ENCODE results near the gene FAM81B.
"Not testable (repeated sequence)": the region's sequence is repeated elsewhere in the genome, so short reads cannot be mapped to it uniquely, and the experiment has no call there.

FAM81B gene

GRCh38 chr5:95382801-95383200, 8.4 kb upstream of the FAM81B start:
- no peak for TF ChIP-seq CTCF (IDR thresholded peaks at IDR 0.05; ENCODE audit: control insufficient read depth, extremely low read depth, insufficient read depth)
- no peak for DNase-seq (ENCODE audit: low read depth)
- no peak overlapping the region for H3K4me3 ChIP-seq (ENCODE audit: low read depth, low read length)

GRCh38 chr5:95384485-95385213, 6.5 kb upstream of the FAM81B start:
- DNase-seq (ENCODE audit: low read depth), result no peak
- no peak for TF ChIP-seq CTCF (IDR thresholded peaks at IDR 0.05; ENCODE audit: control insufficient read depth, extremely low read depth, insufficient read depth)

GRCh38 chr5:95385334-95385733, 5.8 kb upstream of the FAM81B start:
- no peak overlapping the region for H3K4me3 ChIP-seq (ENCODE audit: low read depth, low read length)
- no peak for DNase-seq (ENCODE audit: low read depth)
- TF ChIP-seq CTCF (IDR thresholded peaks at IDR 0.05; ENCODE audit: control insufficient read depth, extremely low read depth, insufficient read depth), result no peak

More at GRCh38 chr5:95384485-95385213, 6.5 kb upstream of the FAM81B start:
- no peak overlapping the region for H3K4me3 ChIP-seq (ENCODE audit: low read depth, low read length)

GRCh38 chr5:95391965-95392364, 799 bp downstream of the FAM81B start:
- DNase-seq (ENCODE audit: low read depth); H3K4me3 ChIP-seq (ENCODE audit: low read depth, low read length): not testable (repeated sequence)

- no peak for TF ChIP-seq CTCF (IDR thresholded peaks at IDR 0.05; ENCODE audit: control insufficient read depth, extremely low read depth, insufficient read depth)
- peak; percentile 46 for DNase-seq (ENCODE audit: low read depth)
- no peak overlapping the region for H3K4me3 ChIP-seq (ENCODE audit: low read depth, low read length)
Observed at GRCh38 chr5:95392593-95393182, 1.5 kb downstream of the FAM81B start.

GRCh38 chr5:95393279-95393678, 2.1 kb downstream of the FAM81B start:
- TF ChIP-seq CTCF (IDR thresholded peaks at IDR 0.05; ENCODE audit: control insufficient read depth, extremely low read depth, insufficient read depth), result no peak
- no peak overlapping the region for H3K4me3 ChIP-seq (ENCODE audit: low read depth, low read length)
- DNase-seq (ENCODE audit: low read depth), result no peak

DNA sequence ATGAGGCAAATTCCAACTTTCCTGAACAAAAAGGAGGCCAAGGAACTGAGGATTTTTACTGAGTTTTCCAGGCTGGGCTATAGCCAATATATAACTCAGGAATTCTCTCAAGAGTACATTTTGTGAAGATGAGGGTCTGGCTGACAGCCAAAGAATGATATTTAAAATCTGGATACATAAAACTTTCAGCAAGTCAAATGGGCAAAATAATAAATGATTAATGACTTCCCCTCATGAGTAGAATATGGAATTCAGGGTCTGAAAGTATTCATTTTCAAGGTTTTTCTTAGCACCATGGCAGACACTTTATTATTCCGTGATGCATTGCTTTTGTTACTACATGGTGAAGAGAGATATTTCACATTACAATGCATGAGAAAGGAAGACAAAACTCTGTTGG, 7.8 kb downstream of the FAM81B start:
- no peak for TF ChIP-seq CTCF (IDR thresholded peaks at IDR 0.05; ENCODE audit: control insufficient read depth, extremely low read depth, insufficient read depth)
- H3K4me3 ChIP-seq (ENCODE audit: low read depth, low read length), result no peak overlapping the region
- no peak for DNase-seq (ENCODE audit: low read depth)

All from LNCaP clone FGC (cell line).